K562 (cell line): Measurements from ENCODE around the gene LRRC10. TPM values are rescaled to one million over a fixed set of nuclear protein-coding genes. Genes with fewer than 3 reads are reported as not detected.

Experiments used
- HLTF ChIP-seq: fragments of 450-650 bp; IDR thresholded peaks from 2 replicates; pipeline ENCODE4 v1.6.1; 2016
- HMG20B ChIP-seq: fragments of 250-450 bp; sonication (Bioruptor Pico); IDR thresholded peaks from 2 replicates; pipeline ENCODE4 v1.5.0; 2021; ENCODE audit warnings: mild to moderate bottlenecking
- JUND ChIP-seq, 2 experiments: IDR thresholded peaks; 2 replicates in 1 of 2; 3 replicates in 1 of 2; pipeline ENCODE4 v1.6.1; 2011; ENCODE audit warnings: borderline replicate concordance in 2 of 2, low read depth in 2 of 2, low read length in 2 of 2, improper control_type of control experiment in 1 of 2, missing biosample characterization in 1 of 2, missing genetic modification characterization in 1 of 2, missing genetic modification reagents in 1 of 2
- KDM1A ChIP-seq, 2 experiments: fragments of 450-650 bp; IDR thresholded peaks; 2 replicates each; pipeline ENCODE4 v1.6.1; 2016; ENCODE audit warnings: mild to moderate bottlenecking in 2 of 2
- SIX5 ChIP-seq, 2 experiments: IDR thresholded peaks; 2 replicates each; pipeline ENCODE4 v1.6.1; 2011; ENCODE audit warnings: low read length in 2 of 2, borderline replicate concordance in 1 of 2, low read depth in 1 of 2, mild to moderate bottlenecking in 1 of 2, moderate library complexity in 1 of 2; ENCODE audit not compliant: insufficient read depth in 1 of 2
- SREBF2 ChIP-seq: sonication (generic); formaldehyde crosslinking; IDR thresholded peaks from 2 replicates; pipeline ENCODE4 v1.4.0; 2020; ENCODE audit warnings: mild to moderate bottlenecking, missing genetic modification reagents
- STAT5B ChIP-seq: fragments of 250-450 bp; sonication (Bioruptor Pico); IDR thresholded peaks from 2 replicates; pipeline ENCODE4 v1.8.0; 2021; ENCODE audit warnings: mild to moderate bottlenecking, inconsistent platforms
- TEAD4 ChIP-seq, 2 experiments: sonication (generic) in 1 of 2; formaldehyde crosslinking in 1 of 2; IDR thresholded peaks; 2 replicates each; pipeline versions ENCODE4 v1.6.1 to v1.8.0; 2012 to 2022; ENCODE audit warnings: borderline replicate concordance in 1 of 2, inconsistent platforms in 1 of 2, low read length in 1 of 2, mild to moderate bottlenecking in 1 of 2, missing genetic modification reagents in 1 of 2
- ZNF696 ChIP-seq: fragments of 250-450 bp; sonication (Bioruptor Pico); conservative IDR thresholded peaks from 2 replicates; pipeline ENCODE4 v1.4.0; 2020; ENCODE audit warnings: mild to moderate bottlenecking, moderate library complexity
- ZNF75A ChIP-seq: fragments of 450-650 bp; formaldehyde crosslinking; IDR thresholded peaks from 2 replicates; pipeline ENCODE4 v1.4.0; 2020; ENCODE audit warnings: mild to moderate bottlenecking
- polyA plus RNA-seq, 8 experiments: library from polyadenylated mRNA; depleted of rRNA in 4 of 8; stranded (reverse) in 5 of 8; unstranded in 3 of 8; fragments of >200 nt; fragmentation: Nextera tagmentation in 2 of 8; fragmentation: Illumina TruSeq in 1 of 8; extraction: Ambion mirVana in 2 of 8; extraction: Trizol in 1 of 8; gene quantifications; 2 replicates each; pipeline versions ENCODE4 v1.2.1 to v1.2.3, GENCODE V29; 2011 to 2014; ENCODE audit warnings: inconsistent platforms in 1 of 8, missing spikeins in 1 of 8
- total RNA-seq, 7 experiments: library from RNA; depleted of rRNA in 6 of 7; stranded (reverse); fragments of >200 nt in 6 of 7; fragmentation: Illumina TruSeq in 2 of 7; extraction: Trizol in 2 of 7; gene quantifications; 2 replicates each; pipeline versions ENCODE4 v1.2.1 to v1.2.3, GENCODE V29; 2011 to 2021; ENCODE audit warnings: low replicate concordance in 1 of 7
- TF ChIP-seq, protein P1 (sequence below): fragments of 450-650 bp; IDR thresholded peaks from 2 replicates; pipeline ENCODE4 v1.7.1; 2018; ENCODE audit warnings: mild to moderate bottlenecking, low read depth; ENCODE audit not compliant: partially characterized antibody
- TF ChIP-seq, protein P2 (sequence below): fragments of 450-650 bp; IDR thresholded peaks from 2 replicates; pipeline ENCODE4 v1.6.1; 2016; ENCODE audit warnings: mild to moderate bottlenecking
- TF ChIP-seq, protein P3 (sequence below): fragments of 450-650 bp; formaldehyde crosslinking; IDR thresholded peaks from 2 replicates; pipeline ENCODE4 v1.4.0; 2020; ENCODE audit warnings: mild to moderate bottlenecking, moderate library complexity
- TF ChIP-seq, protein P4 (sequence below), 3 experiments: IDR thresholded peaks in 2 of 3; conservative IDR thresholded peaks in 1 of 3; 2 replicates each; pipeline ENCODE4 v1.5.1; 2011 to 2012; ENCODE audit warnings: low read length in 3 of 3, mild to moderate bottlenecking in 3 of 3, control low read depth in 2 of 3, improper control_type of control experiment in 1 of 3, inconsistent platforms in 1 of 3, low read depth in 1 of 3, mixed read lengths in 1 of 3, moderate library complexity in 1 of 3; ENCODE audit not compliant: insufficient read depth in 2 of 3

LRRC10 gene
- total and polyA plus RNA-seq, 9 of the 15 experiments (the other 6 are each of a cell fraction or from before 2014, with no cell fraction given), result 0.09 TPM; not detected in 8

DNA sequence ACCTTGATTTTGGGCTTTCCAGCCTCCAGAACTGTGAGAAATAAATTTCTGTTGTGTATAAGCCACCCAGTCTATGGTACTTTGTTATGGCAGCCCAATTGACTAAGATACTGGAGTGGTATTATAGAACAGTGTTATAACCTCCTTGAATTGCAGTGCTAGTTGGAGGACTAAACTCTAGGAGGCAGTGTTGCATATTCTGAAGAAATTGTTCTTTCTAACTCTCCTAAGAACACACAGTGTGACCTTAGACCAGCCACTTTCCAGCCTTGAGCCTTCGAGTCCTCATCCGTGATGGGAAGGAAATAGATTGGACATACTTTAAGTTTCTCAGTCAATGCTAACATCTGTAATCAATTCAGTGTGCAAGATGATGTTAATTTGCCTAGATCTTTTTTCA, 22.4 kb upstream of the LRRC10 start (continued):
- TF ChIP-seq ZNF75A (CRISPR knock-in tag) (no peak), JUND (IDR thresholded peaks at IDR 0.05; ENCODE audit: borderline replicate concordance, low read depth, low read length) (no peak), JUND (tag; IDR thresholded peaks at IDR 0.05; ENCODE audit: borderline replicate concordance, low read depth, low read length) (no peak), KDM1A (IDR thresholded peaks at IDR 0.05) (no peak), STAT5B (CRISPR knock-in tag) (no peak), HLTF (no peak), HMG20B (CRISPR knock-in tag) (no peak), SIX5 (IDR thresholded peaks at IDR 0.05; ENCODE audit: borderline replicate concordance in 1 of 2, insufficient read depth in 1 of 2, low read depth in 1 of 2, low read length in 2 of 2) (no peak), ZNF696 (CRISPR knock-in tag) (no peak), SREBF2 (CRISPR knock-in tag) (no peak), TEAD4 (IDR thresholded peaks at IDR 0.05; ENCODE audit: low read length) (no peak), TEAD4 (CRISPR knock-in tag; IDR thresholded peaks at IDR 0.05; ENCODE audit: borderline replicate concordance) (no peak)
- TF ChIP-seq, protein P1, sequence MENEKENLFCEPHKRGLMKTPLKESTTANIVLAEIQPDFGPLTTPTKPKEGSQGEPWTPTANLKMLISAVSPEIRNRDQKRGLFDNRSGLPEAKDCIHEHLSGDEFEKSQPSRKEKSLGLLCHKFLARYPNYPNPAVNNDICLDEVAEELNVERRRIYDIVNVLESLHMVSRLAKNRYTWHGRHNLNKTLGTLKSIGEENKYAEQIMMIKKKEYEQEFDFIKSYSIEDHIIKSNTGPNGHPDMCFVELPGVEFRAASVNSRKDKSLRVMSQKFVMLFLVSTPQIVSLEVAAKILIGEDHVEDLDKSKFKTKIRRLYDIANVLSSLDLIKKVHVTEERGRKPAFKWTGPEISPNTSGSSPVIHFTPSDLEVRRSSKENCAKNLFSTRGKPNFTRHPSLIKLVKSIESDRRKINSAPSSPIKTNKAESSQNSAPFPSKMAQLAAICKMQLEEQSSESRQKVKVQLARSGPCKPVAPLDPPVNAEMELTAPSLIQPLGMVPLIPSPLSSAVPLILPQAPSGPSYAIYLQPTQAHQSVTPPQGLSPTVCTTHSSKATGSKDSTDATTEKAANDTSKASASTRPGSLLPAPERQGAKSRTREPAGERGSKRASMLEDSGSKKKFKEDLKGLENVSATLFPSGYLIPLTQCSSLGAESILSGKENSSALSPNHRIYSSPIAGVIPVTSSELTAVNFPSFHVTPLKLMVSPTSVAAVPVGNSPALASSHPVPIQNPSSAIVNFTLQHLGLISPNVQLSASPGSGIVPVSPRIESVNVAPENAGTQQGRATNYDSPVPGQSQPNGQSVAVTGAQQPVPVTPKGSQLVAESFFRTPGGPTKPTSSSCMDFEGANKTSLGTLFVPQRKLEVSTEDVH, result no peak
- TF ChIP-seq, protein P2, sequence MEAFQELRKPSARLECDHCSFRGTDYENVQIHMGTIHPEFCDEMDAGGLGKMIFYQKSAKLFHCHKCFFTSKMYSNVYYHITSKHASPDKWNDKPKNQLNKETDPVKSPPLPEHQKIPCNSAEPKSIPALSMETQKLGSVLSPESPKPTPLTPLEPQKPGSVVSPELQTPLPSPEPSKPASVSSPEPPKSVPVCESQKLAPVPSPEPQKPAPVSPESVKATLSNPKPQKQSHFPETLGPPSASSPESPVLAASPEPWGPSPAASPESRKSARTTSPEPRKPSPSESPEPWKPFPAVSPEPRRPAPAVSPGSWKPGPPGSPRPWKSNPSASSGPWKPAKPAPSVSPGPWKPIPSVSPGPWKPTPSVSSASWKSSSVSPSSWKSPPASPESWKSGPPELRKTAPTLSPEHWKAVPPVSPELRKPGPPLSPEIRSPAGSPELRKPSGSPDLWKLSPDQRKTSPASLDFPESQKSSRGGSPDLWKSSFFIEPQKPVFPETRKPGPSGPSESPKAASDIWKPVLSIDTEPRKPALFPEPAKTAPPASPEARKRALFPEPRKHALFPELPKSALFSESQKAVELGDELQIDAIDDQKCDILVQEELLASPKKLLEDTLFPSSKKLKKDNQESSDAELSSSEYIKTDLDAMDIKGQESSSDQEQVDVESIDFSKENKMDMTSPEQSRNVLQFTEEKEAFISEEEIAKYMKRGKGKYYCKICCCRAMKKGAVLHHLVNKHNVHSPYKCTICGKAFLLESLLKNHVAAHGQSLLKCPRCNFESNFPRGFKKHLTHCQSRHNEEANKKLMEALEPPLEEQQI, result no peak
- TF ChIP-seq, protein P3, sequence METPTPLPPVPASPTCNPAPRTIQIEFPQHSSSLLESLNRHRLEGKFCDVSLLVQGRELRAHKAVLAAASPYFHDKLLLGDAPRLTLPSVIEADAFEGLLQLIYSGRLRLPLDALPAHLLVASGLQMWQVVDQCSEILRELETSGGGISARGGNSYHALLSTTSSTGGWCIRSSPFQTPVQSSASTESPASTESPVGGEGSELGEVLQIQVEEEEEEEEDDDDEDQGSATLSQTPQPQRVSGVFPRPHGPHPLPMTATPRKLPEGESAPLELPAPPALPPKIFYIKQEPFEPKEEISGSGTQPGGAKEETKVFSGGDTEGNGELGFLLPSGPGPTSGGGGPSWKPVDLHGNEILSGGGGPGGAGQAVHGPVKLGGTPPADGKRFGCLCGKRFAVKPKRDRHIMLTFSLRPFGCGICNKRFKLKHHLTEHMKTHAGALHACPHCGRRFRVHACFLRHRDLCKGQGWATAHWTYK, result no peak
- TF ChIP-seq, protein P4, sequence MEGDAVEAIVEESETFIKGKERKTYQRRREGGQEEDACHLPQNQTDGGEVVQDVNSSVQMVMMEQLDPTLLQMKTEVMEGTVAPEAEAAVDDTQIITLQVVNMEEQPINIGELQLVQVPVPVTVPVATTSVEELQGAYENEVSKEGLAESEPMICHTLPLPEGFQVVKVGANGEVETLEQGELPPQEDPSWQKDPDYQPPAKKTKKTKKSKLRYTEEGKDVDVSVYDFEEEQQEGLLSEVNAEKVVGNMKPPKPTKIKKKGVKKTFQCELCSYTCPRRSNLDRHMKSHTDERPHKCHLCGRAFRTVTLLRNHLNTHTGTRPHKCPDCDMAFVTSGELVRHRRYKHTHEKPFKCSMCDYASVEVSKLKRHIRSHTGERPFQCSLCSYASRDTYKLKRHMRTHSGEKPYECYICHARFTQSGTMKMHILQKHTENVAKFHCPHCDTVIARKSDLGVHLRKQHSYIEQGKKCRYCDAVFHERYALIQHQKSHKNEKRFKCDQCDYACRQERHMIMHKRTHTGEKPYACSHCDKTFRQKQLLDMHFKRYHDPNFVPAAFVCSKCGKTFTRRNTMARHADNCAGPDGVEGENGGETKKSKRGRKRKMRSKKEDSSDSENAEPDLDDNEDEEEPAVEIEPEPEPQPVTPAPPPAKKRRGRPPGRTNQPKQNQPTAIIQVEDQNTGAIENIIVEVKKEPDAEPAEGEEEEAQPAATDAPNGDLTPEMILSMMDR (IDR thresholded peaks at IDR 0.05 in 2 of 3, conservative IDR thresholded peaks at IDR 0.05 in 1 of 3; ENCODE audit: insufficient read depth in 2 of 3, low read depth in 1 of 3, low read length in 3 of 3), result peak; percentile 49 to 58 (median 55); a peak in 5 of 6 replicates
